Measurements from ENCODE around the gene FGF7. TPM values are rescaled to one million over a fixed set of nuclear protein-coding genes. Genes with fewer than 3 reads are reported as not detected.
"Not testable (repeated sequence)": the region's sequence is repeated elsewhere in the genome, so short reads cannot be mapped to it uniquely, and the experiment has no call there.

Gene FGF7
- total RNA-seq, 4 donors from 2014 or later = 1.2 to 45.4 (median 10.8) TPM

- no peaks in the 10 kb centered on the region for H3K36me3 ChIP-seq
- no peak for TF ChIP-seq POLR2A (IDR thresholded peaks at IDR 0.05)
- no peak for TF ChIP-seq CTCF (IDR thresholded peaks at IDR 0.05)
- no peak for DNase-seq
- H3K27me3 ChIP-seq = no peaks in the 10 kb centered on the region
- no peaks in the 10 kb centered on the region for H3K9me3 ChIP-seq
- H3K4me3 ChIP-seq = no peak overlapping the region
- H3K27ac ChIP-seq = peak overlapping the region in 2 of 4 donors; percentile 8 to 32
- no peaks in the 10 kb centered on the region for H3K4me1 ChIP-seq
Measured at GRCh38 chr15:49466119-49466518, 43.1 kb downstream of the FGF7 start.

DNA sequence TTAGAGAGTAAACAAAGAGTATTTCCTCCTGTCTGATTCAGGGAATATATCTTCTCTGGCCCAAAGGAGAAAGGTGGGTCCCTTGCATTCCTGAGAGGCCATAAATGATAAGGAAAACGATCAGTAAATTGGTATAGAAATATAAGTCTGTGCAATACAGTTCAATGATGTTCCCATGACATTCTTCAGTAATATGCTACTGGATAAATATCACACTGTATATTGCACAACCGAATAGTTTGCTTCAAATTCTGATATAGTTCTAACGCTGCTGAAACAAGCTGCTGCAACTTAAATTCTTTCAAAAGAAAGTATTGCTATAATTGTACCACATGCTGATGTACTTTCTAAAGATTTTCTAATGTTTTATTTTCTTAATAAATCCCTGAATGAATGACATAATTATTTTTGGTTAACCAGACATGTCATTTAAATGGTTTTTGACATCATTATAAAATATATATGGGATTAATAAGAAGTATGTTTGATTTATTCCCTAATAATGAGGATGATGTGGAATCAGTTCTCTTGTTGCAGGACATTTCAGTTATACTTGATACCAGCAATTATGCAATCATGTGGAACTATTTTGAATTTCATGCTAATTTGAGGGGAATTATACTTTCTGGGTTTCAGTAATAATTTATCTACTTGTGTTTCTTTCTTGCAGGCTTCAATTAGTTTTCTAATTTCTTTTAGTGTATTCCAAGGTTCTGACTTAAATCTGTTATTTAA, 44.9 kb downstream of the FGF7 start:
- Histone ChIP-seq H3K27me3 (no peaks in the 10 kb centered on the region), H3K27ac (no peak overlapping the region), H3K9me3 (no peaks in the 10 kb centered on the region), H3K36me3 (no peaks in the 10 kb centered on the region), H3K4me1 (no peaks in the 10 kb centered on the region), H3K4me3 (no peak overlapping the region)
- TF ChIP-seq POLR2A (IDR thresholded peaks at IDR 0.05) (no peak), CTCF (IDR thresholded peaks at IDR 0.05) (no peak)
- DNase-seq = no peak

GRCh38 chr15:49468481-49468839, 45.4 kb downstream of the FGF7 start:
- DNase-seq = no peak
- TF ChIP-seq POLR2A (IDR thresholded peaks at IDR 0.05) = no peak
- no peak for TF ChIP-seq CTCF (IDR thresholded peaks at IDR 0.05)
- Histone ChIP-seq H3K27me3 (no peaks in the 10 kb centered on the region), H3K4me1 (no peaks in the 10 kb centered on the region), H3K4me3 (no peak overlapping the region), H3K9me3 (no peaks in the 10 kb centered on the region), H3K27ac (no peak overlapping the region), H3K36me3 (no peaks in the 10 kb centered on the region)

DNA sequence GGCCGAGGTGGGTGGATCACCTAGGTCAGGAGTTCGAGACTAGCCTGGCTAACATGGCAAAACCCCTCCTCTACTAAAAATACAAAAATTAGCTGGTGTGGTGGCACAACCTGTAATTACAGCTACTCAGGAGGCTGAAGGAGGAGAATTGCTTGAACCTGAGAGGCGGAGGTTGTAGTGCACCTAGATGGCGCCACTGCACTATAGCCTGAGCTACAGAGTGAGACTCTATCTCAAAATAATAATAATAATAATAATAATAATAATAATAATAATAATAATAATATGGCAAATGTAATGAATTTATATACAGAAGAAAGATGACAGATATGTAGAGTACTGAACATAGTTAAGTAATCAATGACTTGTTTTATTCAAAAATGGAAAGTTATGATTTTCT, 48.2 kb downstream of the FGF7 start:
- H3K9me3 ChIP-seq, H3K4me3 ChIP-seq, H3K27me3 ChIP-seq, H3K36me3 ChIP-seq, H3K27ac ChIP-seq, H3K4me1 ChIP-seq: not testable (repeated sequence)
- peak; percentile 16 to 53 (median 50) for DNase-seq
- peak in 3 of 6 experiments; percentile 20 to 29 (median 28) for TF ChIP-seq CTCF (IDR thresholded peaks at IDR 0.05)

DNA sequence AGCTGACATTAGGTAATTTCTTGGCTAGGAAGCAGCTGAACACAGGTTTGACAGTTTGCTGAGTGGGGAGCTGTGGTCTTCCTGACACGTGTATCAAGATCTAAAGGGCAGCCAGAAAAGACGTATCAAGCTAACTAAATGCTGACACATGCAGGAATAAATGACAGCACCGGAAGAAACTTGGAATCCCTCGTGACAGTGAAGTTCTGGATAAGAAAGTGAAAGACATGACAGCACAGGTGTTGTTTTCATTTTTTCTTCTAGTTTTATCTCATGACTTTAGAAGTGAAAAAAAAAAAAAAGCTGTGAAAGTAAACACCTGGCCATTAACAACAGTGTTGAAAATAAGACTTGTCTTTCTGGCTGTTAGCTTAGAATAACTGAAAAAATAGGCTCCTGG, 48.7 kb downstream of the FGF7 start:
- TF ChIP-seq CTCF (IDR thresholded peaks at IDR 0.05) (no peak), POLR2A (IDR thresholded peaks at IDR 0.05) (no peak)
- DNase-seq = no peak
- Histone ChIP-seq H3K36me3 (no peaks in the 10 kb centered on the region), H3K4me1 (no peaks in the 10 kb centered on the region), H3K27me3 (no peaks in the 10 kb centered on the region), H3K4me3 (no peak overlapping the region), H3K9me3 (no peaks in the 10 kb centered on the region), H3K27ac (no peak overlapping the region)

DNA sequence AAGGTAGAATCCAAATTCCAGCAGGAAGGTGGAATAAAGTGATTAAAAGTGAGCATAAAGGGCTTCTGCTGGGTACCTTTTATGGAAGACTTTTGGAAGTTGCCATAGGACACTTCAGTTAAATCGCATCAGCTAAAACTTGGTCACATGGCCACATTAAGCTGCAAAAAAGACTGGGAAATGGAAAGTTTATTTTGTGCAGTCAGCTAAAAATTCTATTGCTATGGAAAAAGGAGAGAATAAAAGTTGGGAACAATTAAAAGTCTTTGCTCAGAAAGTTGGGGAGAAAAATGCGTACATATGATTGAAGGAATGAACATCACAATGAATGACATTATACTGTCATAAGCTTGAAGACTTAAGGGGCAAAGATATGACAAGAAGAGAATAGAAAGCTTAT, 49.3 kb downstream of the FGF7 start:
- Histone ChIP-seq H3K9me3 (no peaks in the 10 kb centered on the region), H3K27me3 (no peaks in the 10 kb centered on the region), H3K27ac (no peak overlapping the region), H3K4me3 (no peak overlapping the region), H3K36me3 (no peaks in the 10 kb centered on the region), H3K4me1 (no peaks in the 10 kb centered on the region)
- TF ChIP-seq POLR2A (IDR thresholded peaks at IDR 0.05) (no peak), CTCF (IDR thresholded peaks at IDR 0.05) (no peak)
- DNase-seq = no peak

Measured in Peyer's patch (tissue), 4 donors.